Naive thymus-derived CD4-positive, alpha-beta T cell (primary cell): ENCODE measurements around the gene ETV3L. TPM values are rescaled to one million over a fixed set of nuclear protein-coding genes. Genes with fewer than 3 reads are reported as not detected.

Source experiments
- ATAC-seq: fragments of 150-1000 bp; cut with Tn5 transposase; 2 replicates; pipeline ENCODE4 v1.10.0; 2021; ENCODE audit warnings: mild to moderate bottlenecking, moderate library complexity
- CTCF ChIA-PET: fragments of 350-600 bp; sonication (Branson Sonifier 250); formaldehyde crosslinking; loops from one replicate; lab custom pipeline; 2021; ENCODE audit warnings: antibody characterized with exemption; lab: Charles Lee
- POLR2A ChIA-PET: fragments of 350-600 bp; sonication (Branson Sonifier 250); formaldehyde crosslinking; loops from one replicate; lab custom pipeline; 2021; ENCODE audit warnings: antibody characterized with exemption, inconsistent platforms; lab: Charles Lee
- DNase-seq, 9 donors: peaks; one replicate each; pipeline versions ENCODE4 v3.0.0 to v3.0.0-alpha.2; 2020 to 2022; ENCODE audit warnings: mixed read lengths in 1 of 9
- H3K27ac ChIP-seq: one replicate; pipeline ENCODE4 v1.7.0; 2013; ENCODE audit warnings: mild to moderate bottlenecking, low read depth, low read length, moderate library complexity
- H3K27me3 ChIP-seq, 2 donors: one replicate each; pipeline ENCODE4 v1.7.0; 2013; ENCODE audit warnings: low read length in 2 of 2, mild to moderate bottlenecking in 2 of 2, moderate library complexity in 2 of 2; ENCODE audit not compliant: control insufficient read depth in 2 of 2, insufficient read depth in 2 of 2
- H3K36me3 ChIP-seq, 3 experiments: 1 replicate in 2 of 3; 2 replicates in 1 of 3; pipeline ENCODE4 v1.7.0; 2013; ENCODE audit warnings: low read length in 3 of 3, mild to moderate bottlenecking in 3 of 3, moderate library complexity in 1 of 3; ENCODE audit not compliant: insufficient read depth in 3 of 3, control insufficient read depth in 2 of 3
- H3K4me1 ChIP-seq, 2 donors: one replicate each; pipeline ENCODE4 v1.7.0; 2013; ENCODE audit warnings: low read length in 2 of 2, mild to moderate bottlenecking in 2 of 2, moderate library complexity in 1 of 2; ENCODE audit not compliant: control insufficient read depth in 2 of 2, insufficient read depth in 2 of 2
- H3K4me3 ChIP-seq: 2 replicates; pipeline ENCODE4 v1.7.0; 2013; ENCODE audit warnings: mild to moderate bottlenecking, low read length
- H3K9me3 ChIP-seq, 3 experiments: 1 replicate in 2 of 3; 2 replicates in 1 of 3; pipeline ENCODE4 v1.7.0; 2013; ENCODE audit warnings: low read length in 3 of 3; ENCODE audit not compliant: control insufficient read depth in 2 of 3
- H3K27ac Mint-ChIP-seq, 9 donors: one replicate each; pipeline ENCODE4 v1.8.0; 2020 to 2022; ENCODE audit warnings: mixed read lengths in 9 of 9, mild to moderate bottlenecking in 8 of 9, moderate library complexity in 5 of 9, inconsistent platforms in 2 of 9
- H3K27me3 Mint-ChIP-seq, 5 donors: one replicate each; pipeline ENCODE4 v1.8.0; 2021 to 2022; ENCODE audit warnings: mixed read lengths in 5 of 5, mild to moderate bottlenecking in 1 of 5
- H3K36me3 Mint-ChIP-seq, 5 donors: one replicate each; pipeline ENCODE4 v1.8.0; 2020 to 2022; ENCODE audit warnings: mixed read lengths in 5 of 5, mild to moderate bottlenecking in 3 of 5, inconsistent platforms in 1 of 5
- H3K4me1 Mint-ChIP-seq, 7 donors: one replicate each; pipeline ENCODE4 v1.8.0; 2020 to 2022; ENCODE audit warnings: mixed read lengths in 7 of 7, mild to moderate bottlenecking in 3 of 7, inconsistent platforms in 1 of 7
- H3K4me3 Mint-ChIP-seq, 10 donors: one replicate each; pipeline ENCODE4 v1.8.0; 2020 to 2022; ENCODE audit warnings: mild to moderate bottlenecking in 10 of 10, mixed read lengths in 10 of 10, moderate library complexity in 6 of 10, inconsistent platforms in 2 of 10
- H3K9me3 Mint-ChIP-seq, 11 donors: one replicate each; pipeline ENCODE4 v1.8.0; 2020 to 2022; ENCODE audit warnings: mixed read lengths in 11 of 11, mild to moderate bottlenecking in 4 of 11, inconsistent platforms in 1 of 11, moderate library complexity in 1 of 11
- intact Hi-C, 2 donors: fragments of 100-400 bp; cut with micrococcal nuclease; formaldehyde crosslinking; loops; one replicate each; pipeline ENCODE4 v1.15.1; 2023
- polyA plus RNA-seq, 2 donors: library from polyadenylated mRNA; unstranded; fragments of 300-500 nt; fragmentation: Illumina TruSeq; gene quantifications; one replicate each; pipeline ENCODE4 v1.2.3, GENCODE V29; 2021
- total RNA-seq, 6 experiments: library from RNA in 5 of 6; stranded (reverse) in 5 of 6; gene quantifications; 1 replicate in 5 of 6; 2 replicates in 1 of 6; pipeline ENCODE4 v1.2.3 and lab custom pipeline; 2021 to 2026

The ETV3L gene
- total and polyA plus RNA-seq, 7 experiments from 2014 or later: not detected

DNA sequence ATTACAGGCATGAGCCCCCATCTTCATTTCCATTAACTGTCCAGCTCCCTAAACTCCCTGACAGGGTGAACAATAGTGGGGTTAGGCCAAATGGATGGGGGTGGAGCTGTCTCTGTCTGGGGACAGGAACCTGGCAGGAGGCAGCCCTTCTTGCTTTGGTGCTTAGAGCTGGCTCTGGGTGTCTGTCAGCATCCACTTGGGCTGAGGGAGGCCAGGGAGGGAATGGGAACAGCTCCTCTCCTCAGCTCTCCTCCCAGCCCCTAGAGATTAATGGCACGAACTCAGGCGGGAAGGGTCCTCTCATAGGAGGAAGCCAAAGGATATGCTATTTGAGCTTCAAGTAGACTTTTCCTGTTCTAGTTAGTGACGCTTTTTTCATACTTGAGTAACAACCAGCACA lies 11.1 kb upstream of the ETV3L start:
- peaks cover 0 to 20% (median 4%) of the 10 kb centered on the region in 7 donors for H3K4me1 Mint-ChIP-seq
- ChIA-PET POLR2A (no interaction called here), CTCF (interaction anchor here (0.9 to 1.1 kb wide), 2 partner anchors 21 to 44 kb away, joined by 3 read pairs; no protein-coding TSS in a partner anchor)
- no peak overlapping the region for H3K4me3 Mint-ChIP-seq
- no peak overlapping the region for H3K27ac Mint-ChIP-seq
- Histone ChIP-seq H3K4me1 (no peaks in the 10 kb centered on the region), H3K36me3 (no peaks in the 10 kb centered on the region), H3K27me3 (peaks cover 5 to 6% of the 10 kb centered on the region in 2 donors), H3K27ac (no peak overlapping the region), H3K9me3 (no peaks in the 10 kb centered on the region), H3K4me3 (no peak overlapping the region)
- no peak for DNase-seq
- no peaks in the 10 kb centered on the region for H3K36me3 Mint-ChIP-seq
- intact Hi-C loops: no loop called here
- no peaks in the 10 kb centered on the region for H3K9me3 Mint-ChIP-seq
- no peak for ATAC-seq
- peaks cover 11 to 55% (median 36%) of the 10 kb centered on the region in 5 donors for H3K27me3 Mint-ChIP-seq

DNA sequence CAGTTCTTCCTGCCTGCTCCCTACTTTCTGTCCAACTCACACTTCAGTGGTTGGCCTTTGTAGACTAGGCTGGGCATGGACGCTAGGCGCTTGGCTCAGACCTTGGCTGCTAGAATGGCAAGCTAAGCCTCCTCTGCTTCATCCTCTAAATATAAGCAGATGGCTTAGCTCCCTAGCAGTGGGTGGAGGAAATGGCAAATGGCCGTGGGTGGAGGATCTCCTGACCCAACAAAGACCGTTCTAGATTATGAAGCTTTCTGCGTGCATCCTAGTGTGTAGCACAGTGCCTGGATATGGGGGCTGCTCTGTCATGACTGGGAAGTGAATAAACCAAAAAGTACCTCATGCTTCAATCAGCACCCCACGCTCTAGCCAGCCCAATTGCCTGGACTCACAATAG lies 10.4 kb upstream of the ETV3L start:
- intact Hi-C loops: no loop called here
- peaks cover 11 to 57% (median 36%) of the 10 kb centered on the region in 5 donors for H3K27me3 Mint-ChIP-seq
- POLR2A ChIA-PET: no interaction called here

DNA sequence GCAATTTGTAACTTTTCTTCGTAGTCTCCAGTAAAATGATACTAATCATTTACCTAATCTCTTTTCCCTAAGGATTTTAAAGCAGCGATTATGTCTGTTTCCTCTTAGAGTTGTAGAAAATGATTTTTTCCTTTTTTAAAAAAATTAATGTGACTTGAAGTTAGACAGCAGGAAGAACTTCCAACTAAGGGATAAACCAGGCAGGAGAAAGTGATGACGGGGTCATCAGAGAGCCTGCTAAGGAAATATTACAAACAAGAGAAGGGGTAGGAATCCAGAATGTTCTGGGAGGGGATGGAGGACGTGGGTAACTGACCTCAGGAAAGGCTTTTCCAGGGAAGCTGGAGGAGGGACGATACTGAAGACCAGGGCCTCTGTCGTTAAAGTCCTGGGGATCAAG lies 8.8 kb upstream of the ETV3L start:
- no peaks in the 10 kb centered on the region for H3K36me3 Mint-ChIP-seq
- no peak overlapping the region for H3K27ac Mint-ChIP-seq
- POLR2A ChIA-PET: interaction anchor here (0.6 kb wide), 1 partner anchor 64 kb away, joined by 3 read pairs; no protein-coding TSS in a partner anchor

More for the DNA sequence above, 10.4 kb upstream of the ETV3L start:
- Histone ChIP-seq H3K27me3 (peaks cover 5 to 6% of the 10 kb centered on the region in 2 donors), H3K36me3 (no peaks in the 10 kb centered on the region), H3K9me3 (no peaks in the 10 kb centered on the region), H3K4me3 (no peak overlapping the region), H3K27ac (no peak overlapping the region), H3K4me1 (no peaks in the 10 kb centered on the region)
- no peaks in the 10 kb centered on the region for H3K36me3 Mint-ChIP-seq
- H3K27ac Mint-ChIP-seq: no peak overlapping the region
- ATAC-seq (no peak), DNase-seq (no peak)
- CTCF ChIA-PET: interaction anchor here (0.9 to 1.1 kb wide), 2 partner anchors 21 to 45 kb away, joined by 3 read pairs; no protein-coding TSS in a partner anchor
- H3K9me3 Mint-ChIP-seq: no peaks in the 10 kb centered on the region
- peaks cover 0 to 16% (median 4%) of the 10 kb centered on the region in 7 donors for H3K4me1 Mint-ChIP-seq
- no peak overlapping the region for H3K4me3 Mint-ChIP-seq

DNA sequence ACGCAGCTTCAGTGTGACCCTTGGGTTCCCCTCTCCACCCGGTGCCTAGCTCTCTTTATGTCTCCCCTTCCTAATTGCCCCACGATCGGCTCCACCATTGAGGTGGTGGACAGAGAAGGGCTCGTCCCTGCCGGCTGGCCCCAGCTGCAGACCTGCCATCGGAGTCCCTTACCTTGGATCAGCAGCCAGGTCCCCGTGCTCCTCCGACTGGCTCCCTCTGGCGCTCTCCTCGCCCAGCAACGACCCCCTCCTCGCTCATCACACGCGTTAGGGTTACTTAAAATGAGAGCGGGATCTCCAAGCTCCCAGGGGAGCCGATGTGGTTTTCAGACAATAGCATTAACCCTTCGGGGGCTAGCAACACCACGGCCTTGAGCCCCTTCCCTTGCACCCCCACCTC lies 8.1 kb upstream of the ETV3L start:
- ChIA-PET CTCF (no interaction called here), POLR2A (no interaction called here)
- DNase-seq (no peak), ATAC-seq (no peak)
- Mint-ChIP-seq H3K36me3 (no peaks in the 10 kb centered on the region), H3K27me3 (peaks cover 8 to 74% (median 36%) of the 10 kb centered on the region in 5 donors), H3K4me3 (no peak overlapping the region), H3K4me1 (peaks cover 0 to 14% (median 4%) of the 10 kb centered on the region in 7 donors), H3K27ac (no peak overlapping the region), H3K9me3 (no peaks in the 10 kb centered on the region)
- H3K27me3 ChIP-seq: peaks cover 5 to 6% of the 10 kb centered on the region in 2 donors
- H3K27ac ChIP-seq: no peak overlapping the region
- H3K36me3 ChIP-seq: no peaks in the 10 kb centered on the region
- no peaks in the 10 kb centered on the region for H3K4me1 ChIP-seq
- intact Hi-C loops: no loop called here
- no peak overlapping the region for H3K4me3 ChIP-seq
- H3K9me3 ChIP-seq: no peaks in the 10 kb centered on the region

More for the DNA sequence above, 8.8 kb upstream of the ETV3L start:
- H3K27ac ChIP-seq: no peak overlapping the region
- DNase-seq (no peak), ATAC-seq (no peak)
- CTCF ChIA-PET: no interaction called here
- peaks cover 0 to 16% (median 4%) of the 10 kb centered on the region in 7 donors for H3K4me1 Mint-ChIP-seq
- H3K9me3 ChIP-seq: no peaks in the 10 kb centered on the region
- H3K9me3 Mint-ChIP-seq: no peaks in the 10 kb centered on the region
- no peak overlapping the region for H3K4me3 ChIP-seq
- intact Hi-C loops: no loop called here
- H3K4me1 ChIP-seq: no peaks in the 10 kb centered on the region
- H3K4me3 Mint-ChIP-seq: no peak overlapping the region
- peaks cover 11 to 69% (median 36%) of the 10 kb centered on the region in 5 donors for H3K27me3 Mint-ChIP-seq
- no peaks in the 10 kb centered on the region for H3K36me3 ChIP-seq
- peaks cover 5 to 6% of the 10 kb centered on the region in 2 donors for H3K27me3 ChIP-seq

DNA sequence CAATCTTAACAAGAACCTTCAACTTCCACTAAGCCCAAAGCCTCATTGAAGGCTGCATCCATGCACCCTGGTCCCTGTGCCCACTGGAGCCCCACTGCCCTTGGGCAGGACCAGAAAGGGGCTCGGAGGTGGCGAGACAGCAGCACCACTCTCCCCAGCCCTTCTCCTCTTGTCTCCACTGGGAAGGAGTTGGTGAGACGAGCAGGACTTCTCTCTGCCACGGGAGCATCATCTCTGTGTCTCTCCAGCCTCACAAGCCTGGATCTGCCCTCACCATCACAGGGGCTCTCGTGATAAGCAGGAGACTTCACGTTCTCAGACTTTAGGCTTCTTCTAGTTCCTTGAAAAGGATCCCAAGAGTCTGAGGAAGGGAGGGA lies 7.2 kb upstream of the ETV3L start:
- peaks cover 7 to 73% (median 36%) of the 10 kb centered on the region in 5 donors for H3K27me3 Mint-ChIP-seq
- H3K4me1 Mint-ChIP-seq: peaks cover 0 to 14% (median 0%) of the 10 kb centered on the region in 7 donors
- Histone ChIP-seq H3K36me3 (no peaks in the 10 kb centered on the region), H3K4me1 (no peaks in the 10 kb centered on the region), H3K4me3 (no peak overlapping the region), H3K27me3 (peaks cover 5 to 6% of the 10 kb centered on the region in 2 donors), H3K9me3 (no peaks in the 10 kb centered on the region), H3K27ac (no peak overlapping the region)
- DNase-seq (no peak), ATAC-seq (no peak)
- ChIA-PET CTCF (interaction anchor here (0.6 kb wide), 1 partner anchor 385 kb away, joined by 3 read pairs; no protein-coding TSS in a partner anchor), POLR2A (no interaction called here)
- no peaks in the 10 kb centered on the region for H3K36me3 Mint-ChIP-seq
- H3K4me3 Mint-ChIP-seq: no peak overlapping the region
- peaks cover 0 to 1% (median 0%) of the 10 kb centered on the region in 11 donors for H3K9me3 Mint-ChIP-seq
- H3K27ac Mint-ChIP-seq: peak overlapping the region in 1 of 9 donors; percentile 20
- intact Hi-C loops: no loop called here

DNA sequence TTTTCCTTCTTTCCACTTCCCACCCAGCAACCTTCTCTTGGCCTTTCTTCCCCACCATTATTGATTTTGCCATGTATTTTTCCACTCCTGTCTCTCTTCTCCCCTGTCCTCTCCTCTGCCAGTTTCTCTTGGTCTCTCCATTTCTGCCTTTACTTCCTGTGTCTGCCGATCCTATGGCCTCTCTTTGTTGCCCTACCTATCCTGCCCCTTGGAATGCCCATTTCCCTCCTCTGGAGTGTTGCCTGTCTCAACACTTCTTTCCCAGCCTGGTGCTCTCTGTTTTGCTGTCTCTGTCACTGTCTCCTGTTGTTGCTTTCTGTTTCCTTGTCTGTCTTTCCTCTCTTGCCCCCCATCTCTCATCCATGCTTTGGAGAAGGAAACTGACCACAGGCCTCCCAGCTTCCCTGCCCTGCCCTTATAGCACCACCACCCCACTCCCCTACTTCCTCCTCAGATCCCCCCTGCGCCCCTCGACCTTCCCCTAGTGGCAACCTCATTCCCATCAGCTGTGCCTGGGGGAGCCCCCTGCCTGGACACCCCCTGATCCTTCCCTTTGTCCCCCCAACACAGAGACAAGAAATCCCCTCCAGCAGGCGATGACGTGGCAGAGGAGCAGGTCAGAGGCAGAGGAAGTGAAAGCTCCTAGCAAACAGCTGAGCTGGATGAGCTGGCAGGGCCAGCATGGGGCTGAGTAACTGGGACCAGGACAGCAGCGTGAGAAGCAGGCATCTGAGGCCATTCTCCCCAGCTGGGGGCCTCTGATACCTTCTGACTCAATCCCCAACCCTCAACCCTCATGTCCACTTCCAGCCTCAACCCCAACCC lies 6.6 kb upstream of the ETV3L start:
- Histone ChIP-seq H3K36me3 (no peaks in the 10 kb centered on the region), H3K27ac (no peak overlapping the region), H3K27me3 (peaks cover 5 to 6% of the 10 kb centered on the region in 2 donors), H3K9me3 (no peaks in the 10 kb centered on the region), H3K4me3 (no peak overlapping the region), H3K4me1 (no peaks in the 10 kb centered on the region)
- H3K36me3 Mint-ChIP-seq: no peaks in the 10 kb centered on the region
- ChIA-PET POLR2A (no interaction called here), CTCF (no interaction called here)
- DNase-seq: peak in 2 of 9 donors; percentile 16 to 34
- intact Hi-C loops: no loop called here
- H3K4me3 Mint-ChIP-seq: no peak overlapping the region
- peaks cover 7 to 69% (median 35%) of the 10 kb centered on the region in 5 donors for H3K27me3 Mint-ChIP-seq
- peaks cover 0 to 1% (median 0%) of the 10 kb centered on the region in 11 donors for H3K9me3 Mint-ChIP-seq
- peak; percentile 93 for ATAC-seq
- peaks cover 0 to 14% (median 0%) of the 10 kb centered on the region in 7 donors for H3K4me1 Mint-ChIP-seq
- H3K27ac Mint-ChIP-seq: peak overlapping the region in 3 of 9 donors; percentile 7 to 53 (median 28)
